Camera-type eye (tissue), 1 donor: Measurements from ENCODE around the gene OXCT1. TPM values are rescaled to one million over a fixed set of nuclear protein-coding genes. Genes with fewer than 3 reads are reported as not detected.

Experiments used
- total RNA-seq: library from RNA; depleted of rRNA; stranded (reverse); fragments of >200 nt; gene quantifications from one replicate; pipeline ENCODE4 v1.2.3, GENCODE V29; 2014

OXCT1 gene
- total RNA-seq, result 51.8 TPM

DNA sequence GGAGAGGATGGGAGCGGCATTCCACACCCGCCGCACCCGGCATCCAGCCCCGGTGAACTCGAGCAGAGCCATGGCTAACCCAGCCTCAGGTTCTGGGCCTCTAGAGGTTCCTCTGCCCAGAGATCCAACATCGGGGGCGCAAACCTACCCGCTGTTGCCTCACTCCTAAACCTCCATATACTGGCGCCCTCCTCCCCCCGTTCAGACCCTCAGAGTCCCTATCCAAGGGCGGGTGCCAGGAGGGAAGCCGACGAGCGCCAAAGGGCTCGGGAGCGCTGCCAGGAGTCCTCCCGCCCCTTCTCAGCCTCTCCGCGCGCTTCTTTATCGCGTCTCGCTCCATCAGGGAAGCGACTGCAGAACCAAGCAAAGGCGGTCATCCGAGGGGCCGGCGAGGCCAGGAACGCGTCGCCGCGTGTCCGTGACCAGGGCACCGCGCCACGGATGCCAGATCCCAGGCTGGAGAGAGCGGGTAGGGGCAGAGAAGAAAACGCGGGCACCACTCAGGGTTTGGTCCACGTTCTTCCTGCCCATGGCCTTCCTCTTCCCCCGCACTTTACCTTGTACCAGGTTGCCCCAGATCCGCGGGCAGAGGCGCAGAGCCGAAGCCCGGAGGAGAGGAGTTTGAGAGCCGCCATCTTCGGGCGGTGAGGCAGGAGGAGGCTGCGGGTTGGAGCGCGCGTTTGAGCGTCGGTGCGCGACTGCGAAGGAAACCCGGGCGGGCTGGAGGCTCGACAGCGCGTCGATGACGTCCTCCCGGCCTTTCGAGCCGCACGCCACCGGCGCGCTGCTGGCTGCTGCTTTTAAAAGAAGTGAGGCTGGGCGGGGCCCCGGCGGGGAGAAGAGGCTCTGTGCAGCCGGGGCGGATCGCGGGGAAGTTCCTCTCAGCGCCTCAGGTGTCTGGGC is at the start of gene OXCT1:
Gene OXCT1, minus strand, starts transcription at position 702 of the 903 bp plus-strand sequence. Its CDS starts 67 bp downstream, at position 635.

DNA sequence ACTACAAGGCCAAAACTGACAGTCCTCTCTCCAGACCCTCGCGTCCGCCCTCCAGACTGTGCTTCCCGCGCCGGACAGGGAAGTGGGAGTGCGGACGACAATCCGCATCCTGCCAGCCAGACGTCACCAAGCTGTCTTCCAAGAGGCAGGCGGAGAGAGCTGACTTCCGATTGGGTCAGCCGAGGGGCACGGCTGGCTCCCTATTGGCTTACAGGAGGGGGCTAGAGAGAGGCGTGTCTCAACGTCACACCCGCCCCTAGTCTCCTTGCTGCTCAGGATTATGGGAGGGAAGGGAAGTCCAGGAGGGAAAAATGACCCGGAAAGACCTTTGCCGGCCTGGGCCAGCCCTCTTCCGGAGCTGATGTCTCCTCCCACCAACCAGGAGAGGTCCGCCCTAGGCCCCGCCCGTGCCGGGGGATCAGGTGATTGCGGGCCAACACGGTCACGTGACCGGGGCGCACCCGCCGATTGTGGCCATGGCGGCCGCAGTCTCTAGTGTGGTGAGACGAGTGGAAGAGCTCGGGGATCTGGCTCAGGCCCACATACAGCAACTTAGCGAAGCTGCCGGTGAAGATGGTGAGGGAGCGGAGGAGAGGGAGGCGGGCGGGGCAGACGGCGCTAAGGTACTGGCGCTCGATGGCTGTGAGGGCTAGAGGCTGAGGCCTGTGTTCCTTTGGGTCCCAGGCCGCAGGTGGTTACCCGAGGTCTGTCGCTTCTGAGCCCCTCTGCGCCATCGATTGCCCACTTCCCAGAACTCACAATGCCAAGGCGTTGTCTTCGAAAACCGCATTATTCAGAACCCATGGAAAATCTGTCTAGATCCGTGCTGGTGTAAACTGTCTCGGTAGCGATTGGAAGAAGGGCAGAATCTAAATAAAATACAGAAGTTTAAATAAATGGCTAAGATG is 33.9 kb upstream of the OXCT1 start, which contains the start of gene RIMOC1:
Gene RIMOC1, plus strand, starts transcription at position 453 of the 908 bp plus-strand sequence. Its CDS starts 24 bp downstream, at position 477.

Other genes with a start within 250 kb of the OXCT1 start
- gene RIMOC1, start 33.9 kb upstream of the OXCT1 start, total RNA-seq, result 30.6 TPM
- 18.1 TPM for gene FBXO4, start 54.9 kb upstream of the OXCT1 start, total RNA-seq